22Rv1 (cell line): Measurements from ENCODE around the gene JMJD6.
"Not testable (repeated sequence)": the region's sequence is repeated elsewhere in the genome, so short reads cannot be mapped to it uniquely, and the experiment has no call there.

Experiments used
- H3K27ac ChIP-seq: fragments of 450-650 bp; 2 replicates; pipeline ENCODE4 v1.5.1; 2017
- CTCF ChIP-seq: fragments of 450-650 bp; IDR thresholded peaks from 2 replicates; pipeline ENCODE4 v1.5.1; 2017; ENCODE audit warnings: mild to moderate bottlenecking
- ZFX ChIP-seq: fragments of 450-650 bp; IDR thresholded peaks from 2 replicates; pipeline ENCODE4 v1.6.1; 2017; ENCODE audit warnings: antibody characterized with exemption, borderline replicate concordance

Gene JMJD6

GRCh38 chr17:76742958-76743357, 16.6 kb upstream of the JMJD6 start:
- TF ChIP-seq CTCF (no peak), ZFX (no peak)

GRCh38 chr17:76740329-76741118, 14.1 kb upstream of the JMJD6 start:
- no peak overlapping the region for H3K27ac ChIP-seq
- no peak for TF ChIP-seq ZFX
- TF ChIP-seq CTCF, result no peak

More at GRCh38 chr17:76742958-76743357, 16.6 kb upstream of the JMJD6 start:
- no peak overlapping the region for H3K27ac ChIP-seq

- H3K27ac ChIP-seq, result not testable (repeated sequence)
Measured at GRCh38 chr17:76739568-76740115, 13.2 kb upstream of the JMJD6 start.

- H3K27ac ChIP-seq, result peak overlapping the region; percentile 99
- TF ChIP-seq CTCF (no peak), ZFX (no peak)
Measured at GRCh38 chr17:76738468-76738850, 12.1 kb upstream of the JMJD6 start.

GRCh38 chr17:76737676-76738467, 11.5 kb upstream of the JMJD6 start, which contains the start of gene MFSD11:
Gene MFSD11, plus strand, starts transcription at chr17:76738119. Its CDS starts 234 bp downstream, at chr17:76738353.
- TF ChIP-seq ZFX, result no peak
- no peak for TF ChIP-seq CTCF

GRCh38 chr17:76737082-76737675, 10.8 kb upstream of the JMJD6 start, which contains the start of gene SRSF2:
Gene SRSF2, minus strand, starts transcription at chr17:76737331. Its CDS starts 171 bp downstream, at chr17:76737160.
- peak within 1 kb of the TSS; percentile 99 for H3K27ac ChIP-seq
- no peak for TF ChIP-seq ZFX
- no peak for TF ChIP-seq CTCF

More at GRCh38 chr17:76737676-76738467, 11.5 kb upstream of the JMJD6 start, which contains the start of gene MFSD11:
- H3K27ac ChIP-seq, result peak within 1 kb of the TSS; percentile 99

GRCh38 chr17:76736349-76737081, 10.1 kb upstream of the JMJD6 start:
- TF ChIP-seq CTCF (no peak), ZFX (no peak)

More at GRCh38 chr17:76736349-76737081, 10.1 kb upstream of the JMJD6 start:
- H3K27ac ChIP-seq, result peak overlapping the region; percentile 99
